H1 (cell line): Measurements from ENCODE around the gene NLRP10. TPM values are rescaled to one million over a fixed set of nuclear protein-coding genes. Genes with fewer than 3 reads are reported as not detected.

ENCODE experiments used
- CTCF ChIA-PET: fragments of 300-600 bp; sonication (Branson Sonifier 250); formaldehyde crosslinking; loops from one replicate; lab custom pipeline; 2021; ENCODE audit not compliant: partially characterized antibody; lab: Charles Lee
- POLR2A ChIA-PET: fragments of 300-600 bp; sonication (Branson Sonifier 250); formaldehyde crosslinking; loops from one replicate; lab custom pipeline; 2021; ENCODE audit warnings: inconsistent platforms; ENCODE audit not compliant: partially characterized antibody; lab: Charles Lee
- DNase-seq, 2 experiments: peaks; one replicate each; pipeline versions ENCODE4 v3.0.0 to v3.0.0-alpha.2; 2010 to 2022; ENCODE audit warnings: low spot score in 2 of 2, low read depth in 1 of 2, mixed read lengths in 1 of 2
- FAIRE-seq: peaks from 2 replicates; lab custom pipeline; 2011; peaks lifted over from hg19 to GRCh38; lab: Jason Lieb, UNC
- H2AFZ ChIP-seq: 2 replicates; pipeline ENCODE4 v1.8.1; 2012; ENCODE audit warnings: low read length, inconsistent platforms
- H2AK5ac ChIP-seq: 2 replicates; pipeline ENCODE4 v1.6.1; 2013; ENCODE audit warnings: low read depth, low read length
- H2BK120ac ChIP-seq: replicated peaks from 2 replicates; pipeline ENCODE3; 2013; ENCODE audit warnings: low read depth, low read length, inconsistent platforms
- H2BK12ac ChIP-seq: 2 replicates; pipeline ENCODE4 v1.6.1; 2013; ENCODE audit warnings: low read depth, low read length
- H2BK15ac ChIP-seq: 2 replicates; pipeline ENCODE4 v1.6.1; 2013; ENCODE audit warnings: low read length
- H2BK20ac ChIP-seq: 2 replicates; pipeline ENCODE4 v1.6.1; 2013; ENCODE audit warnings: low read length
- H2BK5ac ChIP-seq: 2 replicates; pipeline ENCODE4 v1.6.1; 2013; ENCODE audit warnings: low read depth, low read length
- H3K14ac ChIP-seq: 2 replicates; pipeline ENCODE4 v1.6.1; 2013; ENCODE audit warnings: inconsistent platforms; ENCODE audit not compliant: insufficient read length
- H3K18ac ChIP-seq: 2 replicates; pipeline ENCODE4 v1.6.1; 2013; ENCODE audit warnings: low read length; ENCODE audit errors: extremely low read depth
- H3K23ac ChIP-seq: 2 replicates; pipeline ENCODE4 v1.6.1; 2013; ENCODE audit warnings: inconsistent platforms; ENCODE audit not compliant: insufficient read length
- H3K23me2 ChIP-seq: 2 replicates; pipeline ENCODE4 v1.6.1; 2013; ENCODE audit warnings: low read depth, low read length
- H3K27ac ChIP-seq: 2 replicates; pipeline ENCODE4 v1.6.1; 2011; ENCODE audit warnings: low read depth, low read length, inconsistent platforms
- H3K27me3 ChIP-seq, 4 experiments: replicated peaks in 1 of 4; 1 replicate in 1 of 4; 2 replicates in 3 of 4; pipeline versions ENCODE4 v1.6.1 to v1.8.1; 2011 to 2013; ENCODE audit warnings: low read length in 3 of 4, mild to moderate bottlenecking in 3 of 4, inconsistent platforms in 2 of 4, mixed read lengths in 2 of 4, moderate library complexity in 1 of 4; ENCODE audit not compliant: control insufficient read depth in 3 of 4, insufficient read depth in 3 of 4; ENCODE audit errors: extremely low read depth in 1 of 4
- H3K36me3 ChIP-seq, 4 experiments: 2 replicates each; pipeline versions ENCODE4 v1.6.1 to v1.8.1; 2011 to 2013; ENCODE audit warnings: mild to moderate bottlenecking in 4 of 4, low read length in 3 of 4, moderate library complexity in 2 of 4, control low read depth in 1 of 4, inconsistent platforms in 1 of 4; ENCODE audit not compliant: insufficient read depth in 4 of 4, control insufficient read depth in 2 of 4
- H3K4ac ChIP-seq: replicated peaks from 2 replicates; pipeline ENCODE3; 2013; ENCODE audit warnings: low read length, low read depth, mixed read lengths, inconsistent platforms; ENCODE audit not compliant: insufficient read length
- H3K4me1 ChIP-seq, 4 experiments: replicated peaks in 1 of 4; 1 replicate in 1 of 4; 2 replicates in 3 of 4; pipeline versions ENCODE4 v1.6.1 to v1.8.1; 2011 to 2013; ENCODE audit warnings: low read length in 3 of 4, inconsistent platforms in 2 of 4, mixed read lengths in 1 of 4; ENCODE audit not compliant: insufficient read depth in 4 of 4, control insufficient read depth in 3 of 4
- H3K4me2 ChIP-seq, 2 experiments: 2 replicates each; pipeline versions ENCODE4 v1.6.1 to v1.8.1; 2011 to 2013; ENCODE audit warnings: low read depth in 2 of 2, low read length in 2 of 2, control low read depth in 1 of 2, inconsistent platforms in 1 of 2, mild to moderate bottlenecking in 1 of 2; ENCODE audit not compliant: insufficient read depth in 1 of 2
- H3K4me3 ChIP-seq, 4 experiments: fragments of 200-600, 300-600 bp in 1 of 4; sonication (generic), shearing (Covaris generic), sonication (Bioruptor Twin) in 1 of 4; 2 replicates each; pipeline versions ENCODE4 v1.5.1 to v1.8.1; 2011 to 2016; ENCODE audit warnings: low read length in 4 of 4, low read depth in 3 of 4, control low read depth in 2 of 4, inconsistent platforms in 2 of 4, mild to moderate bottlenecking in 2 of 4, mixed read lengths in 1 of 4, moderate library complexity in 1 of 4; ENCODE audit not compliant: insufficient read depth in 2 of 4; ENCODE audit errors: extremely low read depth in 1 of 4
- H3K56ac ChIP-seq: replicated peaks from 2 replicates; pipeline ENCODE3; 2013; ENCODE audit warnings: low read depth, mild to moderate bottlenecking, mixed read lengths, low read length, inconsistent platforms; ENCODE audit not compliant: insufficient read length
- H3K79me1 ChIP-seq: 2 replicates; pipeline ENCODE4 v1.6.1; 2013; ENCODE audit warnings: low read depth, low read length, control low read depth
- H3K79me2 ChIP-seq, 2 experiments: 2 replicates each; pipeline versions ENCODE4 v1.6.1 to v1.8.1; 2012 to 2013; ENCODE audit warnings: low read length in 2 of 2, mild to moderate bottlenecking in 2 of 2, inconsistent platforms in 1 of 2; ENCODE audit not compliant: insufficient read depth in 2 of 2, control insufficient read depth in 1 of 2
- H3K9ac ChIP-seq, 4 experiments: replicated peaks in 1 of 4; 1 replicate in 1 of 4; 2 replicates in 3 of 4; pipeline versions ENCODE4 v1.6.1 to v1.8.1; 2011 to 2013; ENCODE audit warnings: low read depth in 3 of 4, low read length in 3 of 4, control low read depth in 2 of 4, mild to moderate bottlenecking in 2 of 4, moderate library complexity in 2 of 4, inconsistent platforms in 1 of 4; ENCODE audit errors: extremely low read depth in 1 of 4
- H3K9me3 ChIP-seq, 2 experiments: 2 replicates each; pipeline versions ENCODE4 v1.6.1 to v1.8.1; 2012 to 2013; ENCODE audit warnings: mild to moderate bottlenecking in 2 of 2, moderate library complexity in 2 of 2, control low read depth in 1 of 2, inconsistent platforms in 1 of 2, low read depth in 1 of 2, low read length in 1 of 2, mixed read lengths in 1 of 2; ENCODE audit not compliant: insufficient read depth in 2 of 2
- H4K20me1 ChIP-seq, 2 experiments: replicated peaks in 1 of 2; 2 replicates each; pipeline versions ENCODE3 to v1.8.1; 2011 to 2013; ENCODE audit warnings: inconsistent platforms in 2 of 2, low read length in 2 of 2, mild to moderate bottlenecking in 1 of 2; ENCODE audit not compliant: insufficient read depth in 2 of 2, control insufficient read depth in 1 of 2
- H4K5ac ChIP-seq: 2 replicates; pipeline ENCODE4 v1.6.1; 2013; ENCODE audit warnings: low read length, low read depth, mixed read lengths, inconsistent platforms; ENCODE audit not compliant: insufficient read length
- H4K8ac ChIP-seq: 2 replicates; pipeline ENCODE4 v1.8.0; 2013; ENCODE audit warnings: mild to moderate bottlenecking, moderate library complexity, low read length, inconsistent platforms; ENCODE audit not compliant: insufficient read depth; ENCODE audit errors: extremely low read depth
- H4K91ac ChIP-seq: replicated peaks from 2 replicates; pipeline ENCODE3; 2013; ENCODE audit warnings: low read length, mixed read lengths, inconsistent platforms; ENCODE audit not compliant: insufficient read length
- YY1 ChIP-seq: IDR thresholded peaks from 2 replicates; pipeline ENCODE4 v1.6.1; 2011; ENCODE audit warnings: low read depth, mild to moderate bottlenecking, low read length
- polyA plus RNA-seq, 7 experiments: library from polyadenylated mRNA; depleted of rRNA in 3 of 7; stranded (reverse) in 5 of 7; unstranded in 2 of 7; fragments of >200 nt in 5 of 7; fragments of 200-250 nt in 2 of 7; gene quantifications; 1 replicate in 5 of 7; 2 replicates in 1 of 7; 4 replicates in 1 of 7; pipeline versions ENCODE4 v1.2.1 to v1.2.3, GENCODE V29; 2011 to 2013; ENCODE audit warnings: missing spikeins in 2 of 7, mixed read lengths in 2 of 7
- total RNA-seq: library from RNA; stranded (reverse); fragmentation: NEBNext Ultra II Directional; extraction: Animal tissue kit (Norgen Biotek cat#: 25700); gene quantifications from 2 replicates; pipeline ENCODE4 v1.2.1, GENCODE V29; 2021

NLRP10 gene
- total and polyA plus RNA-seq, 2 of the 8 experiments (the other 6 are each of a cell fraction or from before 2014, with no cell fraction given) = 0.71 TPM; not detected in 1

GRCh38 chr11:8005556-8005955, 40.3 kb upstream of the NLRP10 start:
- no peak overlapping the region for H2AFZ ChIP-seq
- H4K91ac ChIP-seq = no peak overlapping the region
- no peak overlapping the region for H2AK5ac ChIP-seq
- no peak for TF ChIP-seq YY1
- no peaks in the 10 kb centered on the region for H3K79me1 ChIP-seq
- H2BK120ac ChIP-seq = no peak overlapping the region
- no peaks in the 10 kb centered on the region for H3K79me2 ChIP-seq
- no peak overlapping the region for H2BK12ac ChIP-seq
- H2BK15ac ChIP-seq = no peak overlapping the region
- no peak overlapping the region for H3K56ac ChIP-seq
- H3K4me3 ChIP-seq = no peak overlapping the region
- no peaks in the 10 kb centered on the region for H3K9me3 ChIP-seq
- CTCF ChIA-PET = interaction anchor here (1.4 to 15.7 kb wide), 21 partner anchors 10 to 263 kb away, joined by 3 to 769 read pairs (median 8); partner anchors contain the start of gene TUB
- H3K27ac ChIP-seq = no peak overlapping the region
- H3K9ac ChIP-seq = no peak overlapping the region
- no peak for FAIRE-seq
- POLR2A ChIA-PET = interaction anchor here (1.2 to 2.9 kb wide), 6 partner anchors 10 to 94 kb away, joined by 3 to 15 read pairs (median 6); no protein-coding TSS in a partner anchor
- no peak for DNase-seq
- no peak overlapping the region for H4K5ac ChIP-seq
- H3K18ac ChIP-seq = no peak overlapping the region
- H3K14ac ChIP-seq = no peak overlapping the region
- no peaks in the 10 kb centered on the region for H3K27me3 ChIP-seq
- no peak overlapping the region for H2BK5ac ChIP-seq
- no peak overlapping the region for H3K4ac ChIP-seq
- no peaks in the 10 kb centered on the region for H3K4me1 ChIP-seq
- H4K8ac ChIP-seq = no peak overlapping the region
- H3K4me2 ChIP-seq = no peak overlapping the region
- H3K23me2 ChIP-seq = no peaks in the 10 kb centered on the region
- H2BK20ac ChIP-seq = no peak overlapping the region
- no peaks in the 10 kb centered on the region for H3K36me3 ChIP-seq
- H4K20me1 ChIP-seq = no peaks in the 10 kb centered on the region
- no peak overlapping the region for H3K23ac ChIP-seq
